Stomach (tissue), 9 donors: Measurements from ENCODE around the gene ROCK2. TPM values are rescaled to one million over a fixed set of nuclear protein-coding genes. Genes with fewer than 3 reads are reported as not detected.
A peak's percentile ranks its signal among the peaks of the same experiment; 100 is the strongest.

Experiments
- DNase-seq, 2 donors: peaks; one replicate each; pipeline versions ENCODE4 v3.0.0 to v3.0.0-alpha.2; 2013 to 2019
- H3K27ac ChIP-seq, 5 donors: fragments of 200-600 bp in 4 of 5; sonication (generic) in 4 of 5; one replicate each; pipeline ENCODE4 v1.5.1; 2013 to 2019; ENCODE audit warnings: mild to moderate bottlenecking in 1 of 5, moderate library complexity in 1 of 5
- H3K27me3 ChIP-seq, 3 donors: fragments of 200-600 bp; sonication (generic); one replicate each; pipeline ENCODE4 v1.5.1; 2017 to 2019; ENCODE audit warnings: mixed run types in 1 of 3
- H3K36me3 ChIP-seq, 4 donors: fragments of 200-600 bp; sonication (generic); 1 replicate in 3 of 4; 2 replicates in 1 of 4; pipeline ENCODE4 v1.5.1; 2016 to 2019
- H3K4me1 ChIP-seq, 4 donors: fragments of 200-600 bp; sonication (generic); one replicate each; pipeline ENCODE4 v1.5.1; 2016 to 2019
- H3K4me3 ChIP-seq, 4 donors: fragments of 200-600 bp; sonication (generic) in 3 of 4; one replicate each; pipeline ENCODE4 v1.5.1; 2016 to 2019; ENCODE audit warnings: mild to moderate bottlenecking in 1 of 4
- H3K9me3 ChIP-seq, 4 donors: fragments of 200-600 bp; sonication (generic); one replicate each; pipeline ENCODE4 v1.5.1; 2016 to 2019
- CTCF ChIP-seq, 7 experiments: fragments of 450-650 bp in 4 of 7; fragments of 200-600 bp in 3 of 7; sonication (generic) in 3 of 7; IDR thresholded peaks; one replicate each; pipeline ENCODE4 v1.5.1; 2016 to 2019; ENCODE audit warnings: antibody characterized with exemption in 7 of 7, control low read depth in 2 of 7, mild to moderate bottlenecking in 1 of 7
- EP300 ChIP-seq: sonication (generic); formaldehyde crosslinking; IDR thresholded peaks from one replicate; pipeline ENCODE4 v1.6.1; 2017; ENCODE audit warnings: antibody characterized with exemption
- POLR2A ChIP-seq, 4 donors: fragments of 450-650 bp; IDR thresholded peaks; one replicate each; pipeline ENCODE4 v1.6.1; 2016; ENCODE audit warnings: antibody characterized with exemption in 4 of 4, control low read depth in 2 of 4, mild to moderate bottlenecking in 1 of 4, moderate library complexity in 1 of 4
- POLR2AphosphoS5 ChIP-seq, 3 donors: sonication (generic); formaldehyde crosslinking; IDR thresholded peaks; one replicate each; pipeline ENCODE4 v1.6.1; 2016; ENCODE audit warnings: antibody characterized with exemption in 3 of 3
- WGBS, 5 donors: extraction: QIAGEN DNeasy Blood & Tissue Kit in 3 of 5; methylation state at CpG; one replicate each; pipeline versions ENCODE4 v1.1.5 to v1.1.7; 2013 to 2018; 5-methylcytosine and 5-hydroxymethylcytosine counted together
- intact Hi-C: fragments of 100-400 bp; cut with DNase I; formaldehyde crosslinking; loops from one replicate; pipeline ENCODE4 v1.15.1; 2023; ENCODE audit warnings: low total_unique reads
- polyA plus RNA-seq, 3 donors: library from polyadenylated mRNA; stranded (reverse); fragments of 200-250 nt; gene quantifications; one replicate each; pipeline ENCODE4 v1.2.3, GENCODE V29; 2013
- total RNA-seq, 5 donors: library from RNA; depleted of rRNA; stranded (reverse); fragments of >200 nt; gene quantifications; one replicate each; pipeline versions ENCODE4 v1.1.0 to v1.2.3, GENCODE V29; 2014 to 2016
- donor health status: healthy with polysubstance abuse.
- donor health status: Bipolar disorder and iron deficiency.
- donor health status: healthy.

The ROCK2 gene
- total and polyA plus RNA-seq, 8 donors, result 5.6 to 113 (median 35.9) TPM

- peak; percentile 98 to 99 for DNase-seq
- WGBS, 5 donors, result 0 to 1% (median 0%) methylated on average over 2 to 36 of the region's 49 CpGs; no CpG with 5 or more reads in 1 of the 5 donors
- H3K4me3 ChIP-seq, result peak overlapping the region; percentile 67 to 74 (median 72)
- H3K27ac ChIP-seq, result peak overlapping the region; percentile 88 to 98 (median 96)
- intact Hi-C loops, result no loop called here
- no peaks in the 10 kb centered on the region for H3K9me3 ChIP-seq
- H3K36me3 ChIP-seq, result no peaks in the 10 kb centered on the region
- TF ChIP-seq POLR2AphosphoS5 (IDR thresholded peaks at IDR 0.05) (peak; percentile 13 to 86 (median 86)), POLR2A (IDR thresholded peaks at IDR 0.05) (no peak)
- no peaks in the 10 kb centered on the region for H3K27me3 ChIP-seq
- H3K4me1 ChIP-seq, result peaks cover 16 to 35% (median 27%) of the 10 kb centered on the region in 4 donors
Observed at GRCh38 chr2:11154923-11155380, 189.5 kb downstream of the ROCK2 start.

- Histone ChIP-seq H3K9me3 (no peaks in the 10 kb centered on the region), H3K4me3 (peak overlapping the region; percentile 42 to 53 (median 44)), H3K4me1 (peaks cover 16 to 35% (median 27%) of the 10 kb centered on the region in 4 donors), H3K36me3 (no peaks in the 10 kb centered on the region), H3K27ac (peak overlapping the region; percentile 88 to 98 (median 96)), H3K27me3 (no peaks in the 10 kb centered on the region)
- no peak for TF ChIP-seq POLR2AphosphoS5 (IDR thresholded peaks at IDR 0.05)
- no peak for TF ChIP-seq EP300
- no peak for TF ChIP-seq POLR2A (IDR thresholded peaks at IDR 0.05)
- no peak for TF ChIP-seq CTCF (IDR thresholded peaks at IDR 0.05)
- DNase-seq, result no peak
- intact Hi-C loops, result no loop called here
- 63 to 76% (median 68%) methylated on average over 30 to 35 of the region's 35 CpGs for WGBS, 5 donors
Observed at GRCh38 chr2:11154016-11154922, 190.2 kb downstream of the ROCK2 start.

GRCh38 chr2:11152591-11152990, 191.8 kb downstream of the ROCK2 start:
- DNase-seq, result no peak
- 86 to 97% (median 96%) methylated on average over 6 of the region's 6 CpGs for WGBS, 5 donors
- no peak overlapping the region for H3K4me3 ChIP-seq
- H3K4me1 ChIP-seq, result peaks cover 16 to 30% (median 25%) of the 10 kb centered on the region in 4 donors
- H3K36me3 ChIP-seq, result no peaks in the 10 kb centered on the region
- TF ChIP-seq POLR2A (IDR thresholded peaks at IDR 0.05) (no peak), EP300 (no peak), CTCF (IDR thresholded peaks at IDR 0.05) (no peak), POLR2AphosphoS5 (IDR thresholded peaks at IDR 0.05) (no peak)
- intact Hi-C loops, result no loop called here
- H3K27me3 ChIP-seq, result no peaks in the 10 kb centered on the region
- no peaks in the 10 kb centered on the region for H3K9me3 ChIP-seq
- no peak overlapping the region for H3K27ac ChIP-seq

- no peaks in the 10 kb centered on the region for H3K9me3 ChIP-seq
- no peaks in the 10 kb centered on the region for H3K36me3 ChIP-seq
- H3K27ac ChIP-seq, result no peak overlapping the region
- no peaks in the 10 kb centered on the region for H3K4me1 ChIP-seq
- 30 to 78% (median 33%) methylated on average over 2 to 3 of the region's 3 CpGs for WGBS, 5 donors
- DNase-seq, result no peak
- no peaks in the 10 kb centered on the region for H3K27me3 ChIP-seq
- H3K4me3 ChIP-seq, result no peak overlapping the region
- intact Hi-C loops, result no loop called here
- TF ChIP-seq CTCF (IDR thresholded peaks at IDR 0.05) (no peak), POLR2AphosphoS5 (IDR thresholded peaks at IDR 0.05) (no peak), POLR2A (IDR thresholded peaks at IDR 0.05) (no peak), EP300 (no peak)
Observed at GRCh38 chr2:11147263-11147662, 197.2 kb downstream of the ROCK2 start.
